GM12878 (cell line): Measurements from ENCODE around the gene MAB21L4. TPM values are rescaled to one million over a fixed set of nuclear protein-coding genes. Genes with fewer than 3 reads are reported as not detected.

ENCODE experiments used
- ATAC-seq: fragments of 200-7000 bp; cut with Tn5 transposase; 3 replicates; pipeline ENCODE4 v1.9.1; 2020; ENCODE audit warnings: mild to moderate bottlenecking, moderate library complexity
- BruUV-seq: library from RNA; stranded (reverse); fragments of 400-500 nt; replicated peaks from 2 replicates; lab custom pipeline; 2021; lab: Mats Ljungman, UMichigan
- CTCF ChIA-PET: fragments of 300-600 bp; sonication (Branson Sonifier 250); formaldehyde crosslinking; extraction: SDS; loops from one replicate; lab custom pipeline; 2021; ENCODE audit warnings: inconsistent platforms; lab: Yijun Ruan, JAX
- POLR2A ChIA-PET: fragments of 350-600 bp; formaldehyde crosslinking; extraction: SDS; loops from one replicate; lab custom pipeline; 2021; ENCODE audit warnings: inconsistent platforms; lab: Charles Lee
- RAD21 ChIA-PET: fragments of 300-600 bp; sonication (Branson Sonifier 250); formaldehyde crosslinking; loops from one replicate; lab custom pipeline; 2023; ENCODE audit warnings: antibody characterized with exemption; ENCODE audit not compliant: unreplicated experiment; lab: Charles Lee
- SMC1A ChIA-PET: fragments of 300-600 bp; sonication (Branson Sonifier 250); formaldehyde crosslinking; loops from one replicate; lab custom pipeline; 2023; ENCODE audit not compliant: unreplicated experiment, uncharacterized antibody; lab: Charles Lee
- DNase-seq: peaks from one replicate; pipeline ENCODE4 v3.0.0-alpha.2; 2011; ENCODE audit warnings: low read depth, low spot score
- FAIRE-seq: peaks from 3 replicates; lab custom pipeline; 2011; peaks lifted over from hg19 to GRCh38; lab: Jason Lieb, UNC
- H2AFZ ChIP-seq: 2 replicates; pipeline ENCODE4 v1.6.0; 2011; ENCODE audit warnings: low read depth, low read length, control low read depth; ENCODE audit not compliant: control insufficient read depth
- H3K27ac ChIP-seq: 2 replicates; pipeline ENCODE4 v1.5.1; 2011; ENCODE audit warnings: control low read depth; ENCODE audit not compliant: control insufficient read depth, insufficient read depth
- H3K27me3 ChIP-seq, 2 experiments: replicated peaks in 1 of 2; 2 replicates each; pipeline versions ENCODE4 v1.6.0 to v1.6.1; 2011; ENCODE audit warnings: low read length in 1 of 2; ENCODE audit not compliant: control insufficient read depth in 2 of 2, insufficient read depth in 2 of 2
- H3K36me3 ChIP-seq, 2 experiments: 2 replicates each; pipeline ENCODE4 v1.5.1; 2011; ENCODE audit warnings: low read length in 1 of 2; ENCODE audit not compliant: control insufficient read depth in 2 of 2, insufficient read depth in 2 of 2
- H3K4me1 ChIP-seq: 2 replicates; pipeline ENCODE4 v1.6.1; 2011; ENCODE audit warnings: mild to moderate bottlenecking, low read length, moderate library complexity, mixed read lengths; ENCODE audit not compliant: control insufficient read depth, insufficient read depth
- H3K4me2 ChIP-seq: 2 replicates; pipeline ENCODE4 v1.6.0; 2011; ENCODE audit warnings: control low read depth; ENCODE audit not compliant: control insufficient read depth, insufficient read depth
- H3K4me3 ChIP-seq: fragments of 200-600 bp; sonication (generic); 2 replicates; pipeline ENCODE4 v1.5.1; 2016
- H3K79me2 ChIP-seq: 2 replicates; pipeline ENCODE4 v1.6.0; 2011; ENCODE audit warnings: low read length; ENCODE audit not compliant: control insufficient read depth, insufficient read depth
- H3K9ac ChIP-seq: 2 replicates; pipeline ENCODE4 v1.8.0; 2011; ENCODE audit warnings: low read length, control low read depth, mixed read lengths; ENCODE audit not compliant: control insufficient read depth, insufficient read depth
- H3K9me3 ChIP-seq: replicated peaks from 3 replicates; pipeline ENCODE4 v1.5.1; 2011; ENCODE audit warnings: mild to moderate bottlenecking, low read length; ENCODE audit not compliant: control insufficient read depth, insufficient read depth
- H4K20me1 ChIP-seq: 2 replicates; pipeline ENCODE4 v1.6.0; 2011; ENCODE audit not compliant: control insufficient read depth, insufficient read depth
- CEBPB ChIP-seq, 2 experiments: fragments of 150-350 bp in 1 of 2; IDR thresholded peaks; 2 replicates each; pipeline ENCODE4 v1.6.1; 2012 to 2014; ENCODE audit warnings: low read depth in 2 of 2, low read length in 2 of 2, borderline replicate concordance in 1 of 2, inconsistent platforms in 1 of 2
- ETV6 ChIP-seq, 2 experiments: fragments of 450-650 bp in 1 of 2; IDR thresholded peaks in 1 of 2; conservative IDR thresholded peaks in 1 of 2; 2 replicates each; pipeline ENCODE4 v1.6.1; 2014; ENCODE audit warnings: antibody characterized with exemption in 1 of 2, borderline replicate concordance in 1 of 2, low read depth in 1 of 2, mild to moderate bottlenecking in 1 of 2, moderate library complexity in 1 of 2
- GATAD2B ChIP-seq: fragments of 450-650 bp; conservative IDR thresholded peaks from 2 replicates; pipeline ENCODE4 v1.6.1; 2017; ENCODE audit warnings: low read depth, mild to moderate bottlenecking, moderate library complexity
- IKZF1 ChIP-seq: fragments of 450-650 bp; conservative IDR thresholded peaks from 2 replicates; pipeline ENCODE4 v1.6.1; 2017; ENCODE audit warnings: antibody characterized with exemption, mild to moderate bottlenecking
- JUND ChIP-seq: IDR thresholded peaks from 2 replicates; pipeline ENCODE4 v1.6.1; 2012; ENCODE audit warnings: low read depth, mild to moderate bottlenecking, low read length, improper control_type of control experiment, moderate library complexity
- NR2C1 ChIP-seq: fragments of 450-650 bp; IDR thresholded peaks from 2 replicates; pipeline ENCODE4 v1.6.1; 2017; ENCODE audit warnings: antibody characterized with exemption, mild to moderate bottlenecking, moderate library complexity
- NR2F1 ChIP-seq: fragments of 450-650 bp; conservative IDR thresholded peaks from 2 replicates; pipeline ENCODE4 v1.6.1; 2017; ENCODE audit warnings: mild to moderate bottlenecking
- PBX3 ChIP-seq: IDR thresholded peaks from 2 replicates; pipeline ENCODE4 v1.6.1; 2011; ENCODE audit warnings: mild to moderate bottlenecking, low read depth, low read length, moderate library complexity; ENCODE audit not compliant: insufficient replicate concordance
- SPI1 ChIP-seq: IDR thresholded peaks from 2 replicates; pipeline ENCODE4 v1.6.1; 2011; ENCODE audit warnings: low read depth, mild to moderate bottlenecking, low read length, moderate library complexity, borderline replicate concordance; ENCODE audit not compliant: insufficient read depth
- TAF1 ChIP-seq: IDR thresholded peaks from 2 replicates; pipeline ENCODE4 v1.6.1; 2011; ENCODE audit warnings: mild to moderate bottlenecking, low read depth, low read length, borderline replicate concordance
- TCF12 ChIP-seq: IDR thresholded peaks from 2 replicates; pipeline ENCODE4 v1.6.1; 2011; ENCODE audit warnings: low read depth, mild to moderate bottlenecking, low read length
- TCF7 ChIP-seq: IDR thresholded peaks from 2 replicates; pipeline ENCODE4 v1.6.1; 2014; ENCODE audit warnings: antibody characterized with exemption, borderline replicate concordance
- USF2 ChIP-seq: IDR thresholded peaks from 2 replicates; pipeline ENCODE4 v1.6.1; 2011; ENCODE audit warnings: low read depth, low read length, improper control_type of control experiment, borderline replicate concordance
- WGBS: methylation state at CpG from one replicate; pipeline ENCODE4 v1.1.6; 2016; ENCODE audit warnings: low lambda C conversion rate; ENCODE audit not compliant: insufficient replicate concordance, insufficient coverage; ENCODE audit errors: missing lambda C conversion rate; 5-methylcytosine and 5-hydroxymethylcytosine counted together
- in situ Hi-C: fragments of 300-500 bp; cut with MboI; formaldehyde crosslinking; loops from 9 replicates; pipeline ENCODE4 v1.14.3; 2018; ENCODE audit warnings: mixed read lengths
- intact Hi-C: fragments of 100-400 bp; cut with micrococcal nuclease; formaldehyde crosslinking; loops from one replicate; pipeline ENCODE4 v1.14.2; 2022; ENCODE audit not compliant: unreplicated experiment
- polyA plus RNA-seq, 11 experiments: library from polyadenylated mRNA; depleted of rRNA in 4 of 11; unstranded in 6 of 11; stranded (reverse) in 5 of 11; fragments of >200 nt; fragmentation: Nextera tagmentation in 4 of 11; fragmentation: Illumina TruSeq in 1 of 11; extraction: Ambion mirVana in 4 of 11; extraction: Trizol in 1 of 11; gene quantifications; 1 replicate in 1 of 11; 2 replicates in 10 of 11; pipeline versions ENCODE4 v1.2.1 to v1.2.3, GENCODE V29; 2011 to 2016; ENCODE audit warnings: inconsistent platforms in 2 of 11, missing spikeins in 2 of 11, low read depth in 1 of 11
- total RNA-seq, 4 experiments: library from RNA; depleted of rRNA in 3 of 4; stranded (reverse); fragments of >200 nt in 3 of 4; fragmentation: Illumina TruSeq in 1 of 4; extraction: Trizol in 1 of 4; gene quantifications; 2 replicates each; pipeline versions ENCODE4 v1.2.1 to v1.2.3, GENCODE V29; 2013 to 2021

The MAB21L4 gene
- total and polyA plus RNA-seq, 10 of the 15 experiments (the other 5 are each of a cell fraction or from before 2014, with no cell fraction given) = 0.03 TPM; not detected in 9

- ChIA-PET POLR2A (no interaction called here), RAD21 (no interaction called here), SMC1A (no interaction called here), CTCF (no interaction called here)
- no peaks in the 10 kb centered on the region for H3K36me3 ChIP-seq
- no peaks in the 10 kb centered on the region; the same call in 2 of the 3 replicates for H3K9me3 ChIP-seq
- H3K4me1 ChIP-seq = no peaks in the 10 kb centered on the region
- no TSS peak for BruUV-seq
- H3K27me3 ChIP-seq = peaks cover 0 to 2% of the 10 kb centered on the region in 2 experiments; a peak in 2 of 4 replicates
- no peak overlapping the region for H3K4me3 ChIP-seq
- WGBS = 41% methylated on average over 24 of the region's 24 CpGs
- ATAC-seq = no peak
- no peak for TF ChIP-seq NR2F1
- no peak for TF ChIP-seq NR2C1
- TF ChIP-seq IKZF1 = no peak
- no peak for TF ChIP-seq TAF1
- no peak for TF ChIP-seq CEBPB (IDR thresholded peaks at IDR 0.05; ENCODE audit: borderline replicate concordance in 1 of 2, low read depth in 2 of 2, low read length in 2 of 2)
- TF ChIP-seq TCF12 = no peak
- no peak for TF ChIP-seq TCF7
- no peak for TF ChIP-seq JUND
- TF ChIP-seq PBX3 = no peak
- no peak for TF ChIP-seq USF2
- no peak for TF ChIP-seq ETV6 (conservative IDR thresholded peaks at IDR 0.05 in 1 of 2, IDR thresholded peaks at IDR 0.05 in 1 of 2; ENCODE audit: borderline replicate concordance in 1 of 2, low read depth in 1 of 2)
- no peak for TF ChIP-seq SPI1
- TF ChIP-seq GATAD2B = no peak
- no peak overlapping the region for H3K27ac ChIP-seq
- in situ Hi-C loops (no loop called here), intact Hi-C loops (no loop called here)
- no peak for FAIRE-seq
- no peak overlapping the region for H2AFZ ChIP-seq
- no peak for DNase-seq
- no peak overlapping the region for H3K9ac ChIP-seq
- no peak overlapping the region for H3K4me2 ChIP-seq
- H4K20me1 ChIP-seq = no peaks in the 10 kb centered on the region
- H3K79me2 ChIP-seq = no peaks in the 10 kb centered on the region
Observed at GRCh38 chr2:240928476-240929363, 32.8 kb upstream of the MAB21L4 start.
